NCI-H460 (cell line): ENCODE data around the gene PPP1R12B. TPM values are rescaled to one million over a fixed set of nuclear protein-coding genes. Genes with fewer than 3 reads are reported as not detected.
A peak's percentile ranks its signal among the peaks of the same experiment; 100 is the strongest.
"Not testable (repeated sequence)": the region's sequence is repeated elsewhere in the genome, so short reads cannot be mapped to it uniquely, and the experiment has no call there.

ENCODE experiments used
- DNase-seq: peaks from one replicate; pipeline ENCODE4 v3.0.0-alpha.2; 2016; ENCODE audit warnings: low read depth; ENCODE audit errors: extremely low read depth
- total RNA-seq: library from RNA; depleted of rRNA; stranded (reverse); fragments of >200 nt; shearing (Covaris generic); gene quantifications from 2 replicates; pipeline ENCODE4 v1.2.3, GENCODE V29; 2014

PPP1R12B gene
- total RNA-seq, 1 experiment from 2014 or later: 16.6 TPM

- no peak for DNase-seq
Observed at GRCh38 chr1:202434059-202434458, 85.6 kb downstream of the PPP1R12B start.

- DNase-seq: no peak
Observed at GRCh38 chr1:202438393-202439174, 90.1 kb downstream of the PPP1R12B start.

- no peak for DNase-seq
Observed at GRCh38 chr1:202439308-202439707, 90.8 kb downstream of the PPP1R12B start.

DNA sequence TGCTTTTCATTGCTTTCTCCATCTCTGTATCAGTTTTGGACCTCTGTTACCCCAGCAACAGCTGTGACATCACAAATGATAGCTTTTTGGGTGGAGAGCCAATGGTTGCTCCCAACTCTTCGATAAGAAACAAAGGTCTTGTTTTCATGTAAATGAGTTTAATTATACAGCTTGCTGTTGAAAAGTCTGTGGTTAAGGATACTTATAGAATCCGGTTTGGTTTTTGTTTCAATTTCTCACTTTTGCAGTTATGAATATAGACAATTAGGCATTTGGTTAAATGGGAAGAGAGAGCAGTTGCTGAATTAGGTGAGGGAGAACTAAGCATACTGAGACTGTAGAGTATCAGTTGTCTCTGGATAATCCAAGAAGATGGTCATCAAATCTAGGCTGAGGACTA is 99.6 kb downstream of the PPP1R12B start:
- not testable (repeated sequence) for DNase-seq

DNA sequence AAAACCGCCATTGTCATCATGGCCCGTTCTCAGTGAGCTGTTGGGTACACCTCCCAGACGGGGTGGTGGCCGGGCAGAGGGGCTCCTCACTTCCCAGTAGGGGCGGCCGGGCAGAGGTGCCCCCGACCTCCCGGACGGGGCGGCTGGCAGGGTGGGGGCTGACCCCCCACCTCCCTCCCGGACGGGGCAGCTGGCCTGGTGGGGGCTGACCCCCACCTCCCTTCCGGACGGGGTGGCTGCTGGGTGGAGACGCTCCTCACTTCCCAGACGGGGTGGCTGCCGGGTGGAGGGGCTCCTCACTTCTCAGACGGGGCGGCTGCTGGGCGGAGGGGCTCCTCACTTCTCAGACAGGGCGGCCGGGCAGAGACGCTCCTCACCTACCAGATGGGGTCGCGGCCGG is 103.1 kb downstream of the PPP1R12B start:
- DNase-seq: not testable (repeated sequence)

DNA sequence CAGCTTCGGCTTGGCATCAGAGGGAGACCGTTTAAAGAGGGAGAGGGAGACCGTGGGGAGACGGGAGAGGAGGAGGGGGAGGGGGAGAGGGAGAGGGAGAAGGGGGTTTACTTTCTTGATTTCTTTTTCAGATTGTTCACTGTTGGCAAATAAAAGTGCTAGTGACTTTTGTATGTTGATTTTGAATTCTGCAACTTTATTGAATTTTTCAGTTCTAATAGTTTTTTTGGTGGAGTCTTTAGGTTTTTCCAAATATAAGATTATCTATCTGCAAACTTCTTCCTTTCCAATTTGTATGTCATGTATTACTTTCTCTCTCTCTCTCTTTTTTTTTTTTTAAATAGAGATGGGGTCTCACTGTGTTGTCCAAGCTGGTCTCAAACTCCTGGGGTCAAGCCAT is 104.0 kb downstream of the PPP1R12B start:
- DNase-seq: no peak

DNA sequence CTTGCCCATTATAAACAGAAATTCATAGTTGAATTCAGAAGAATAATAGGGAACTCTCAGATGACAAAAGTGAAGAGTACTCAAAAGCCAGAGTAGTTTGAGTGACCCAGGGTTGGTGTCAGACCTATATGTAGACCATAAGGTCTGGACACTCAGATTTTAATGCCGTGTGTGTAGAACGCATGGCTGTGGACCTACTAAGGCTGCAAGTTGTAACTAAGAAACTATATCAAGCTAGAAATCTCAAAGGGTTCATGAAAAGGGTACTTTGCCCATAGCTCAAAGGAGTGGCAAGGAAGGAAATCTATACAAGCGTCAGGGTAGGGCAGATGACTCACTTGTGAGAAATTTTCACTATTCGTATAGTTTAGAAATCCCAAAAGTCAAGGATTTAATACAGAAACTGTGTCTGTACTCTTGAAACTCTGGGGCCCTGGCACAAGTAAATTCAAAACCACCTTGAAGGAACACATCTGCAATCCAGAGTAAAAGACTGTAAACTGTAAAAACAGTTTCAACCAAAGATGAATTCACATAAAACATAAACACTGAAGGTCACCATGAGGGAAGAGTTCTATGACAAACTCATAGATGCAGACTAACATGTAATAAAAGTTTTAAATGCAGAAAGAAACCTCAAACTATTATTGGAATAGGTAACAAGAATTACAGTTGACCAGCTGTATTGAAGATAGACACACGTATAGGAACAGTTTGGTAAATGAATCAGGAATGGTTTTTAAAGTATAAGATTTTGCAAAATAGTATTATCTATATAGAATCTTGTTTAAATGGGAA is 108.1 kb downstream of the PPP1R12B start:
- DNase-seq: not testable (repeated sequence)

- DNase-seq: not testable (repeated sequence)
Observed at GRCh38 chr1:202458651-202459050, 110.2 kb downstream of the PPP1R12B start.

GRCh38 chr1:202459470-202460142 is 111.1 kb downstream of the PPP1R12B start:
- DNase-seq: not testable (repeated sequence)

GRCh38 chr1:202460143-202460495 is 111.6 kb downstream of the PPP1R12B start:
- DNase-seq: not testable (repeated sequence)

GRCh38 chr1:202462342-202463076 is 114.0 kb downstream of the PPP1R12B start:
- DNase-seq: no peak

DNA sequence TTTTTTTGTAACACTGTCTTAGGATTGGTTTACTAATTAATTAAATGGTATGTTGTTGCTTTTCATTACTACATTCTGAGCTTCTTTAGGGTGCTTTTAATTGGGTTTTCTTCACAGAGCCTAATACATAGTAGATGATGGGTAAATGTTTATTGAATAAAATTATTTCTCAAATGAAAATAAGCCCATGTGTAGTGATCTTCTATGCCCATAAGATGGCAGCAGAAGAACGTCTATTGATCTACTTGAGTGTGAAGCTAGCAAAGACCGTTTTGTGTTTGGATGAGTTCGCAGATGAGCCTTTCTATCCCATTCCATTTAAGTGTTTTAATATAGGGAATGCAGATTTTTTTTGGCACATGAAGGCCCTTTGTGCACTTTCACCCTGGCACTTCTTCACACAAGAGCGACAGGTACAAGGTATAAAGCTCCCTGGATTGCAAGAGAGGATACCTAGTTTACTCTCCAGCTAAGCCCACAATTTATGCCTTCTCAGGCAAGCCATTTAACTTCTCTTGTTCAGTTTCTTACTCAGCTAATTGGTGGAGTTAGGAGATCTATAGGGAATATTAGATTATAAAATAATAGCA is 115.7 kb downstream of the PPP1R12B start:
- DNase-seq: peak; percentile 71

DNA sequence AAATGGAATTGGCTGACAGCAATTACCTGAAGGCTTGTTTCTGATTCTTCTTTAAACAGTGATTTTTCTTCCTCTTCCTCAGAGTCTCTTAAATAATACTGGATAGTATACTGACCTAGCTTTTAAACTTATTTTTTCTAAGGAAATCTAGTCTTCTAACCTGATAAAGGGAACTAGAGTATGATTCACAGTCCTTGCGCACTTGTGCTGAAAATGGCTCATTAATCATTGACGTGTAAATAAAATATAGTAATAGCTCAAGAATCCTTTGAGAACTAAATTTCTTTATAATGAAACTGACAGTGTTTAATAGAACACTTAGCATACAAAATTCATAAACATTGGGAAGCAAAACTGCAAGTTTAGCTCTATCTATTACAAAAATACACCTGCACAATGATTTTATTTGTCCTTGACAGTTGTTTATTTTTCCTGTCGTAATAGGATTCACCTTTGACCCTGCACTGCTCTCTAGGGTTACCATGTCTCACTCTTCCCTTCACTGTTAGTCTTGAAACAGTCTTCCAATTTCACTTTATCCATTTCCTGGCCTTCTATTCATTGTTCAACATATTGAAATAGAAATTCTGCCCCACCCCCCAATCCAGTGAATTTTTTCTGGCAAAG is 117.3 kb downstream of the PPP1R12B start:
- not testable (repeated sequence) for DNase-seq

GRCh38 chr1:202466339-202466738 is 117.8 kb downstream of the PPP1R12B start:
- DNase-seq: not testable (repeated sequence)

GRCh38 chr1:202467381-202467780 is 118.9 kb downstream of the PPP1R12B start:
- not testable (repeated sequence) for DNase-seq

DNA sequence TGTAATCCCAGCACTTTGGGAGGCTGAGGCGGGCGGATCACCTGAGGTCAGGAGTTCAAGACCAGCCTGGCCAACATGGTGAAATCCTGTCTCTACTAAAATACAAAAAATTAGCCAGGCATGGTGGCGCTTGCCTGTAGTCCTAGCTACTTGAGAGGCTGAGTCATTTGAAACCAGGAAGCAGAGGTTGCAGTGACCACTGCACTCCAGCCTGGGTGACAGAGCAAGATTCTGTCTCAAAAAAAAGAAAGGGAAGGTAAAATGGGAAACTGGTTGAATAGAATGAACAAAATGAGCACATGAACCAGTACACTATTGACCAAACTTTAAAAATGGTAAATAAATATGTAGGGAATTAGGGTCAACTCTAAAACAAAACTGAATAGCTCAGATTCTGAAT is 120.2 kb downstream of the PPP1R12B start:
- DNase-seq: not testable (repeated sequence)

GRCh38 chr1:202469123-202469522 is 120.6 kb downstream of the PPP1R12B start:
- DNase-seq: not testable (repeated sequence)

DNA sequence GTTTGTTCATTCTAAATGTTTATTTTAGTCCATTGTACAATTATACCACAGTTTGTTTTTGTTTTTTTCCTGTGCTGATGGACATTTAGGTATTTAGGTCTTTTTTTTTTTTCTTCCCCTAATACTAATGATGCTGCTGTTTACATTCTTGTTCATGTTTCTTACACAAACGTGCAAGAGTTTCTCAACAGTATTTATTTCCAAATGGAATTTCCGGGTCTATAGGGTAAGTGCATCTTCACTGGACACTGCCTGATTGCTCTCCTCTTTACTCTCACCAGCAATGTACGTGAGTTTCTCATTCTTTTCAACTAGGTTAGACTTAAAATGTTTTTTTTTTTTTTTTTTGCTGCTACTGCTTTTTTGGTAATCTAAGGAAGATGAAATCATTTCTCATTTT is 122.7 kb downstream of the PPP1R12B start:
- peak; percentile 28 for DNase-seq

GRCh38 chr1:202472347-202473124 is 124.0 kb downstream of the PPP1R12B start:
- not testable (repeated sequence) for DNase-seq
